BLaER1 (cell line): ENCODE results near the gene GATA1.

Experiments
- H3K27ac ChIP-seq: shearing (Covaris generic); formaldehyde crosslinking; 2 replicates; pipeline ENCODE4 v1.8.1; 2022
- H3K27me3 ChIP-seq: shearing (Covaris generic); formaldehyde crosslinking; 2 replicates; pipeline ENCODE4 v1.8.1; 2022
- H3K36me3 ChIP-seq: shearing (Covaris generic); formaldehyde crosslinking; 2 replicates; pipeline ENCODE4 v1.8.1; 2022
- H3K4me1 ChIP-seq: shearing (Covaris generic); formaldehyde crosslinking; 2 replicates; pipeline ENCODE4 v1.8.1; 2022
- H3K4me2 ChIP-seq: shearing (Covaris generic); formaldehyde crosslinking; 2 replicates; pipeline ENCODE4 v1.8.1; 2022
- H3K4me3 ChIP-seq: shearing (Covaris generic); formaldehyde crosslinking; 2 replicates; pipeline ENCODE4 v1.8.1; 2022
- H3K9ac ChIP-seq: shearing (Covaris generic); formaldehyde crosslinking; 2 replicates; pipeline ENCODE4 v1.8.1; 2022
- H3K9me3 ChIP-seq: shearing (Covaris generic); formaldehyde crosslinking; 2 replicates; pipeline ENCODE4 v1.8.1; 2022
- H4K20me1 ChIP-seq: shearing (Covaris generic); formaldehyde crosslinking; 2 replicates; pipeline ENCODE4 v1.8.1; 2022
- Cebpa-rat ChIP-seq: shearing (Covaris generic); IDR thresholded peaks from 2 replicates; pipeline ENCODE4 v1.8.1; 2022

GATA1 gene

DNA sequence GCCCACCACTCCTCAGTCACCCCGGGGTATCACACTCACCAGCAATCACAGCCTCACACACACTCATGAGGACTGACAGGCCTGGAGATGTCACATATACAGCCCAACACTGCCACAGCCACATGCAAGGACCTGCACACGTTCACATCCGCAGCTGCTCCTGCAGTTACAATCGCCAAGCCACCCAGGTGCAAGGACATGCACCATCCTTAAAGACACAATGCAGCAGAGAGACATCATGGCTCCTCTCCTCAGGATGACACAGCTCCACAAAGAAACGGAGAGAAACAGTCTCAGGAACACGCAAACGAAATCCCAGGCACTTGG, 48.0 kb downstream of the GATA1 start:
- Histone ChIP-seq H3K4me2 (no peak overlapping the region), H3K9ac (no peak overlapping the region), H3K27ac (no peak overlapping the region), H3K4me3 (no peak overlapping the region), H4K20me1 (no peaks in the 10 kb centered on the region), H3K9me3 (peaks cover 12% of the 10 kb centered on the region; the same call in 1 of the 2 replicates), H3K4me1 (no peaks in the 10 kb centered on the region), H3K36me3 (no peaks in the 10 kb centered on the region), H3K27me3 (peaks cover 41% of the 10 kb centered on the region)
- TF ChIP-seq Cebpa-rat = no peak

DNA sequence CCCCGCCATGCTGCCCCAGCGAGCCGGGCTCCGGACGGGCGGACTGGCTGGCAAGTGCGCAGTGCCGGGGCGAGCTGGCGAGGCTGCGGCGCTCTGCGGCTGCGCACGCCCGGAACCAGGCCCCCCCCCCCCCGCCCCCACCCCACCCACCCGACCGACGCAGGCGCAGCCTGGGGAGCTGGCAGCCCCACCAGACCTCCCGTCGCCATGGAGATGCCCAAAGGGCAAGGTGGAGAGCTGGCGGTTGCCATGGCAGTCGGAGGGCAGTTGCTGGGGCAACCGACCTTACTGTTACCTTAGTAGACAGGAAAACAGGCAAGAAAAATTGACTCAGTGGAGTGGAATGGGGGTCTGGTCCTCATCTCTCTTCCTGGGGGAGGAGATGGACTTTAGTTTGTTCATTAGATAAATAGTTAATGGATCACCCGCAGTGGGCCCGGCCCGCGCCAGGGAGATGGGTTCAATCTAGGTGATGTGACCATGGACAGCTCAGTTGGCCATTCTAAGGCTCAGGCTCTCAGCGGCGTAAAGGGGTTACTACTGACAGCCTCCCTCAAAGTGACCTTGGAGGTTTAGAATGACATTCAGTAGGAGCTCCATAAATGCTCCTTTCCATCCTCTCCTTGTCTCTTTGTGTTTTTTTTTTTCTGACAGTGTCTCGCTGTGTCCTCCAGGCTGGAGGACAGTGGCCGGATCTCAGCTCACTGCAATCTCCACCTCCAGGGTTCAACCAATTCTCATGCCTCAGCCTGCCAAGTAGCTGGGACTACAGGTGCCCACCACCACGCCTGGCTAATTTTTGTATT, 49.3 kb downstream of the GATA1 start, which contains the start of gene PCSK1N:
Gene PCSK1N, minus strand, starts transcription at position 87 of the 806 bp plus-strand sequence. Its CDS starts 78 bp downstream, at position 9.
- H3K27ac ChIP-seq = no peak within 1 kb of the TSS
- no peaks in the 10 kb centered on the region for H3K4me1 ChIP-seq
- TF ChIP-seq Cebpa-rat = no peak
- H3K4me3 ChIP-seq = no peak within 1 kb of the TSS
- no peaks in the 10 kb centered on the region for H3K36me3 ChIP-seq
- no peak within 1 kb of the TSS for H3K9ac ChIP-seq
- peaks cover 41% of the 10 kb centered on the region for H3K27me3 ChIP-seq
- H3K4me2 ChIP-seq = no peak within 1 kb of the TSS
- H4K20me1 ChIP-seq = no peaks in the 10 kb centered on the region
- H3K9me3 ChIP-seq = peaks cover 12% of the 10 kb centered on the region; the same call in 1 of the 2 replicates

GRCh38 chrX:48839686-48840085, 53.3 kb downstream of the GATA1 start:
- H3K27me3 ChIP-seq = peaks cover 24% of the 10 kb centered on the region
- H3K4me3 ChIP-seq = no peak overlapping the region
- no peak overlapping the region for H3K4me2 ChIP-seq
- TF ChIP-seq Cebpa-rat = no peak
- H3K4me1 ChIP-seq = no peaks in the 10 kb centered on the region
- no peak overlapping the region for H3K27ac ChIP-seq
- H4K20me1 ChIP-seq = no peaks in the 10 kb centered on the region
- no peak overlapping the region for H3K9ac ChIP-seq
- H3K36me3 ChIP-seq = no peaks in the 10 kb centered on the region
- no peaks in the 10 kb centered on the region for H3K9me3 ChIP-seq
